ENCODE results near the gene PDE4D.

DNA sequence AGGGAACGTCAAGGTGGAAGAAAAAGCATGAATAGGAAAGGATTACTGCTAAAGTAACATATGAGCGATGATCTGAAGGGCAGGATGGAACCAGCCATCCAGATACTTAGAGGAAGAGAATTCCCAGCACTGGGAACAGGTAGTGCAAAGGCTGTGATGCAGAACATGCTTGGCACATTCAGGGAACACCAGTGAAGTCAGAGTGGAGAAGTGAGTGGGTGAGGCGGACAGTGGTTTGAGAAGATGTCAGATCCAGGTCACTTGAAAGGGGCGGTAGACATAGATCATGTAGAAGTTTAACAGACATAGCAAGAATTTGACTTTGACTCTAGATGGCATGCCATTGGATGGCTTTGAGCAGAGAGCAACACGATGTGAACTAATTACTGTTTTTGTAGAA, 374.2 kb downstream of the PDE4D start:
- TF ChIP-seq EZH2 (IDR thresholded peaks at IDR 0.05; ENCODE audit: insufficient read depth, low read length) = no peak
- TF ChIP-seq, protein P1, sequence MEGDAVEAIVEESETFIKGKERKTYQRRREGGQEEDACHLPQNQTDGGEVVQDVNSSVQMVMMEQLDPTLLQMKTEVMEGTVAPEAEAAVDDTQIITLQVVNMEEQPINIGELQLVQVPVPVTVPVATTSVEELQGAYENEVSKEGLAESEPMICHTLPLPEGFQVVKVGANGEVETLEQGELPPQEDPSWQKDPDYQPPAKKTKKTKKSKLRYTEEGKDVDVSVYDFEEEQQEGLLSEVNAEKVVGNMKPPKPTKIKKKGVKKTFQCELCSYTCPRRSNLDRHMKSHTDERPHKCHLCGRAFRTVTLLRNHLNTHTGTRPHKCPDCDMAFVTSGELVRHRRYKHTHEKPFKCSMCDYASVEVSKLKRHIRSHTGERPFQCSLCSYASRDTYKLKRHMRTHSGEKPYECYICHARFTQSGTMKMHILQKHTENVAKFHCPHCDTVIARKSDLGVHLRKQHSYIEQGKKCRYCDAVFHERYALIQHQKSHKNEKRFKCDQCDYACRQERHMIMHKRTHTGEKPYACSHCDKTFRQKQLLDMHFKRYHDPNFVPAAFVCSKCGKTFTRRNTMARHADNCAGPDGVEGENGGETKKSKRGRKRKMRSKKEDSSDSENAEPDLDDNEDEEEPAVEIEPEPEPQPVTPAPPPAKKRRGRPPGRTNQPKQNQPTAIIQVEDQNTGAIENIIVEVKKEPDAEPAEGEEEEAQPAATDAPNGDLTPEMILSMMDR (IDR thresholded peaks at IDR 0.05; ENCODE audit: insufficient read depth, low read depth, low read length) = no peak

Measured in astrocyte (in vitro differentiated cells and primary cell).